Mucosa of rectum (tissue), 2 donors: Measurements from ENCODE around the gene FGF11.

ENCODE experiments used
- H3K27ac ChIP-seq, 2 donors: one replicate each; pipeline ENCODE4 v1.7.0; 2013; ENCODE audit warnings: inconsistent platforms in 2 of 2, low read depth in 2 of 2, low read length in 2 of 2
- H3K27me3 ChIP-seq, 2 donors: one replicate each; pipeline ENCODE4 v1.7.0; 2013; ENCODE audit warnings: low read length in 2 of 2; ENCODE audit not compliant: control insufficient read depth in 2 of 2, insufficient read depth in 2 of 2
- H3K36me3 ChIP-seq, 2 donors: one replicate each; pipeline ENCODE4 v1.7.0; 2013; ENCODE audit warnings: low read length in 2 of 2; ENCODE audit not compliant: control insufficient read depth in 2 of 2, insufficient read depth in 2 of 2
- H3K4me1 ChIP-seq, 2 donors: one replicate each; pipeline ENCODE4 v1.7.0; 2013; ENCODE audit warnings: low read length in 2 of 2, mild to moderate bottlenecking in 1 of 2; ENCODE audit not compliant: control insufficient read depth in 2 of 2, insufficient read depth in 2 of 2
- H3K4me3 ChIP-seq, 2 donors: one replicate each; pipeline ENCODE4 v1.7.0; 2013; ENCODE audit warnings: low read length in 2 of 2
- H3K9ac ChIP-seq, 2 donors: one replicate each; pipeline ENCODE4 v1.7.0; 2013; ENCODE audit warnings: low read length in 2 of 2, low read depth in 1 of 2, mild to moderate bottlenecking in 1 of 2
- H3K9me3 ChIP-seq, 2 donors: one replicate each; pipeline ENCODE4 v1.7.0; 2013; ENCODE audit warnings: low read length in 2 of 2; ENCODE audit not compliant: control insufficient read depth in 2 of 2
- donor health status: healthy.
- donor health status: Normal muscosa, but diverticular disease.

FGF11 gene

GRCh38 chr17:7403043-7403726 is 36.1 kb upstream of the FGF11 start:
- peak overlapping the region; percentile 82 to 91 for H3K4me3 ChIP-seq
- no peaks in the 10 kb centered on the region for H3K36me3 ChIP-seq
- no peaks in the 10 kb centered on the region for H3K9me3 ChIP-seq
- H3K27me3 ChIP-seq, result peaks cover 0 to 12% of the 10 kb centered on the region in 2 donors
- H3K27ac ChIP-seq, result peak overlapping the region; percentile 92
- peak overlapping the region; percentile 43 to 77 for H3K9ac ChIP-seq
- peaks cover 6 to 7% of the 10 kb centered on the region in 2 donors for H3K4me1 ChIP-seq

GRCh38 chr17:7403727-7403976 is 35.7 kb upstream of the FGF11 start:
- peaks cover 0 to 12% of the 10 kb centered on the region in 2 donors for H3K27me3 ChIP-seq
- H3K9me3 ChIP-seq, result no peaks in the 10 kb centered on the region
- peaks cover 6 to 7% of the 10 kb centered on the region in 2 donors for H3K4me1 ChIP-seq
- peak overlapping the region; percentile 43 to 77 for H3K9ac ChIP-seq
- peak overlapping the region; percentile 92 for H3K27ac ChIP-seq
- no peaks in the 10 kb centered on the region for H3K36me3 ChIP-seq
- peak overlapping the region; percentile 82 to 91 for H3K4me3 ChIP-seq

- peak within 1 kb of the TSS; percentile 82 to 91 for H3K4me3 ChIP-seq
- peaks cover 0 to 12% of the 10 kb centered on the region in 2 donors for H3K27me3 ChIP-seq
- H3K36me3 ChIP-seq, result no peaks in the 10 kb centered on the region
- H3K9me3 ChIP-seq, result no peaks in the 10 kb centered on the region
- peaks cover 6 to 7% of the 10 kb centered on the region in 2 donors for H3K4me1 ChIP-seq
- H3K9ac ChIP-seq, result peak within 1 kb of the TSS; percentile 52 to 77
- peak within 1 kb of the TSS; percentile 92 for H3K27ac ChIP-seq
Measured at GRCh38 chr17:7403977-7404736, 35.2 kb upstream of the FGF11 start, which contains the start of gene TMEM256. TMEM256 (minus strand) TSS chr17:7404097; CDS start chr17:7404084, 13 bp downstream.

- Histone ChIP-seq H3K9me3 (no peaks in the 10 kb centered on the region), H3K27ac (peak overlapping the region; percentile 66 to 92), H3K4me1 (peaks cover 6 to 7% of the 10 kb centered on the region in 2 donors), H3K9ac (peak overlapping the region; percentile 28 to 52), H3K4me3 (peak overlapping the region; percentile 82 to 91), H3K27me3 (peaks cover 0 to 12% of the 10 kb centered on the region in 2 donors), H3K36me3 (no peaks in the 10 kb centered on the region)
Measured at GRCh38 chr17:7404737-7405349, 34.5 kb upstream of the FGF11 start.

- Histone ChIP-seq H3K9me3 (no peaks in the 10 kb centered on the region), H3K27me3 (peaks cover 0 to 12% of the 10 kb centered on the region in 2 donors), H3K4me3 (peak overlapping the region; percentile 63 to 82), H3K36me3 (no peaks in the 10 kb centered on the region), H3K27ac (peak overlapping the region in 1 of 2 donors; percentile 92), H3K9ac (peak overlapping the region; percentile 28 to 52), H3K4me1 (peaks cover 6 to 7% of the 10 kb centered on the region in 2 donors)
Measured at GRCh38 chr17:7405350-7406234, 33.7 kb upstream of the FGF11 start.

GRCh38 chr17:7406235-7406825 is 33.0 kb upstream of the FGF11 start:
- H3K4me1 ChIP-seq, result peaks cover 6 to 7% of the 10 kb centered on the region in 2 donors
- H3K9ac ChIP-seq, result no peak overlapping the region
- H3K27ac ChIP-seq, result no peak overlapping the region
- H3K9me3 ChIP-seq, result no peaks in the 10 kb centered on the region
- H3K27me3 ChIP-seq, result peaks cover 0 to 12% of the 10 kb centered on the region in 2 donors
- no peak overlapping the region for H3K4me3 ChIP-seq
- no peaks in the 10 kb centered on the region for H3K36me3 ChIP-seq

- Histone ChIP-seq H3K4me3 (no peak overlapping the region), H3K9ac (no peak overlapping the region), H3K4me1 (peaks cover 6 to 7% of the 10 kb centered on the region in 2 donors), H3K9me3 (no peaks in the 10 kb centered on the region), H3K27ac (no peak overlapping the region), H3K27me3 (peaks cover 0 to 12% of the 10 kb centered on the region in 2 donors), H3K36me3 (no peaks in the 10 kb centered on the region)
Measured at GRCh38 chr17:7407082-7407481, 32.2 kb upstream of the FGF11 start.

GRCh38 chr17:7407485-7408251 is 31.6 kb upstream of the FGF11 start, which contains the start of gene NLGN2:
NLGN2 (plus strand) TSS chr17:7407845; CDS start chr17:7408256, 411 bp downstream.
- H3K4me1 ChIP-seq, result peaks cover 5 to 6% of the 10 kb centered on the region in 2 donors
- no peak within 1 kb of the TSS for H3K4me3 ChIP-seq
- no peak within 1 kb of the TSS for H3K9ac ChIP-seq
- H3K27ac ChIP-seq, result no peak within 1 kb of the TSS
- no peaks in the 10 kb centered on the region for H3K9me3 ChIP-seq
- H3K27me3 ChIP-seq, result peaks cover 0 to 12% of the 10 kb centered on the region in 2 donors
- H3K36me3 ChIP-seq, result no peaks in the 10 kb centered on the region

GRCh38 chr17:7408252-7408727 is 31.0 kb upstream of the FGF11 start:
- peaks cover 0 to 12% of the 10 kb centered on the region in 2 donors for H3K27me3 ChIP-seq
- H3K9me3 ChIP-seq, result no peaks in the 10 kb centered on the region
- no peak overlapping the region for H3K4me3 ChIP-seq
- H3K9ac ChIP-seq, result no peak overlapping the region
- no peaks in the 10 kb centered on the region for H3K36me3 ChIP-seq
- no peaks in the 10 kb centered on the region for H3K4me1 ChIP-seq
- H3K27ac ChIP-seq, result no peak overlapping the region
